Neuron (in vitro differentiated cells): ENCODE results near the gene TAF4B.
"Not testable (repeated sequence)": the region's sequence is repeated elsewhere in the genome, so short reads cannot be mapped to it uniquely, and the experiment has no call there.

Source experiments
- H2AFZ ChIP-seq: one replicate; pipeline ENCODE4 v1.6.1; 2013; ENCODE audit warnings: low read depth, mild to moderate bottlenecking, inconsistent platforms, low read length, moderate library complexity
- H3K27me3 ChIP-seq: one replicate; pipeline ENCODE4 v1.6.1; 2013; ENCODE audit warnings: low read length; ENCODE audit not compliant: insufficient read depth
- H3K36me3 ChIP-seq: one replicate; pipeline ENCODE4 v1.6.1; 2013; ENCODE audit warnings: low read length; ENCODE audit not compliant: insufficient read depth
- H3K4me1 ChIP-seq: one replicate; pipeline ENCODE4 v1.6.1; 2013; ENCODE audit warnings: low read length; ENCODE audit not compliant: insufficient read depth
- H3K4me3 ChIP-seq: 2 replicates; pipeline ENCODE4 v1.5.1; 2013; ENCODE audit warnings: mild to moderate bottlenecking, low read length, moderate library complexity
- H3K9me3 ChIP-seq: one replicate; pipeline ENCODE4 v1.6.1; 2013; ENCODE audit warnings: low read length

Gene TAF4B

DNA sequence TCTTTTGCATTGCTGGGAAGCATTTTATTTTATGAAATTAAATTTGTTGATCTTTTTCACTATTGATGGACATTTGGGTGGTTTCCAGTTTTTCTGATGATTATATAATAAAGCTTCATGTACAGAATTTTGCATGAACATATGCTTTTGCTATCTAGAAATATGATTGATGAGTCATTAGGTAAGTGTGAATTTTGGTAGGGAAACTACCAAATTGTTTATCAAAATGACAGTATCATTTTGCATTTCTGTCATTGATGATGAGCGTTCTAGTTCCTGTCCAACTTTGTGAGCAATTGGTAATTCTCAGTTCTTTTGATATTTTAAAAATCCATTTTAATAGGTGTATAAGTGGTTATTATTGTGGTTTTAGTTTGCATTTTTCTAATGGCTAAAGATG lies 67.7 kb downstream of the TAF4B start:
- Histone ChIP-seq H2AFZ (no peak overlapping the region), H3K36me3 (no peaks in the 10 kb centered on the region), H3K27me3 (no peaks in the 10 kb centered on the region), H3K4me3 (no peak overlapping the region), H3K4me1 (no peaks in the 10 kb centered on the region), H3K9me3 (peaks cover 3% of the 10 kb centered on the region)

DNA sequence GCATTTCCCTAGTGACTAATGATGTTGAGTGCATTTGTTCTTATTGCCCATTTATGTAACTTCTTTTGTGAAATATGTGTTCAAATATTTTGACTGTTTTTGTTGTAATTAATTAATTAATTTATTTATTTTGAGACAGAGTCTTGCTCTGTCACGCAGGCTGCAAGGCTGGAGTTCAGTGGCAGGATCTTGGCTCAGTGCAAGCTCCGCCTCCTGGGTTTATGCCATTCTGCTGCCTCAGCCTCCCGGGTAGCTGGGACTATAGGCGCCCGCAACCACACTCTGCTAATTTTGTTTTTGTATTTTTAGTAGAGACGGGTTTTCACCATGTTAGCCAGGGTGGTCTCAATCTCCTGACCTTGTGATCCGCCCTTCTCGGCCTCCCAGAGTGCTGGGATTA lies 71.9 kb downstream of the TAF4B start:
- no peak overlapping the region for H3K4me3 ChIP-seq

DNA sequence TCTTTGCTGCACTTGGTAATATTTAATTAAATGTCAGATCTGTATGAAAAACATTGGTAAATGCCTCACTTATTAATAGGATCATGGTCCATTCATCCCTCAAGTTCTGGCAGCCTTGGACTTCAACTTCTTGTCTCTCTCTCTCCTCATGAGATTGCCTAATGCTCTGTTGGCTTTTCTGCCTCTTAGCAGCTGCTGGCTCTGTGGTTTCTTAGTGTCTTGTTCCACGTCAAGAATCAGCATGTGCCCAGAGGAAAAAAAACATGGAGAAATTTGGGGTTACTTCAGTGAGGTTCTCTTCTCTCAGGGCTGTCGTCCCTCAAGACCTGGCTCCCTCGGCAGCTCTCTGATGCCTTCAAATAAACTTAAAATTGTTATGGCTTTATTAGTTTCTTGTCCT lies 75.4 kb downstream of the TAF4B start:
- no peaks in the 10 kb centered on the region for H3K4me1 ChIP-seq
- no peaks in the 10 kb centered on the region for H3K27me3 ChIP-seq
- no peak overlapping the region for H2AFZ ChIP-seq
- no peak overlapping the region for H3K4me3 ChIP-seq
- H3K9me3 ChIP-seq = peaks cover 3% of the 10 kb centered on the region
- no peaks in the 10 kb centered on the region for H3K36me3 ChIP-seq

More for the DNA sequence above, 71.9 kb downstream of the TAF4B start:
- no peaks in the 10 kb centered on the region for H3K4me1 ChIP-seq
- no peak overlapping the region for H2AFZ ChIP-seq
- H3K9me3 ChIP-seq = peaks cover 3% of the 10 kb centered on the region
- no peaks in the 10 kb centered on the region for H3K27me3 ChIP-seq
- no peaks in the 10 kb centered on the region for H3K36me3 ChIP-seq

DNA sequence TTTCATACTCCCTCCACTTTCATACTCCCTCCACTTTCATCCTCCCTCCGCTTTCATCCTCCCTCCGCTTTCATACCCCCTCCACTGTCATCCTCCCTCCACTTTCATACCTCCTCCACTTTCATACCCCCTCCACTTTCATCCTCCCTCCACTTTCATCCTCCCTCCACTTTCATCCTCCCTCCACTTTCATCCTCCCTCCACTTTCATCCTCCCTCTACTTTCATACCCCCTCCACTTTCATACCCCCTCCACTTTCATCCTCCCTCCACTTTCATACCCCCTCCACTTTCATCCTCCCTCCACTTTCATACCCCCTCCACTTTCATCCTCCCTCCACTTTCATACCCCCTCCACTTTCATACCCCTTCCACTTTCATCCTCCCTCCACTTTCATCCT lies 77.0 kb downstream of the TAF4B start:
- not testable (repeated sequence) for H3K27me3 ChIP-seq, H3K4me3 ChIP-seq, H2AFZ ChIP-seq

DNA sequence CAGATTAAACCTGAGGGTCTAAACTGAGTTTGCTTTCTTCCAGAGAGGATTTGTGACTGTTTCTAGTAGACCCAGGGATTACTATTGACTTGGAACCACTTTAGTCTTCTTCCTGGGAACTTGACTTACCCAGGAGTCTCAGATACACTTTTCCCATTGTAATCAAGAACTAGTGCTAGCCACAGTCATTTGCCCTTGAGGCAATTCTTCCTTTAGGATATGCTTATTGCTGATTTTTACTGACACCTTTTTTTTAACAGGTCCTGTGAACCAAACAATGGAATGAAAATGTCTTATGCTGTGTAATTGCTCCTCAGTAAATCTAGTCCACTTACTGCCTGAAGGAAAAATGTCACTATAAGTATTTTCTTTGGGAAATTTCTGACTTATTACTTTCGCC lies 78.3 kb downstream of the TAF4B start:
- no peaks in the 10 kb centered on the region for H3K9me3 ChIP-seq
- no peaks in the 10 kb centered on the region for H3K4me1 ChIP-seq
- no peaks in the 10 kb centered on the region for H3K27me3 ChIP-seq
- no peaks in the 10 kb centered on the region for H3K36me3 ChIP-seq
- H2AFZ ChIP-seq = no peak overlapping the region
- H3K4me3 ChIP-seq = no peak overlapping the region

More for the DNA sequence above, 77.0 kb downstream of the TAF4B start:
- H3K4me1 ChIP-seq, H3K9me3 ChIP-seq, H3K36me3 ChIP-seq: not testable (repeated sequence)

DNA sequence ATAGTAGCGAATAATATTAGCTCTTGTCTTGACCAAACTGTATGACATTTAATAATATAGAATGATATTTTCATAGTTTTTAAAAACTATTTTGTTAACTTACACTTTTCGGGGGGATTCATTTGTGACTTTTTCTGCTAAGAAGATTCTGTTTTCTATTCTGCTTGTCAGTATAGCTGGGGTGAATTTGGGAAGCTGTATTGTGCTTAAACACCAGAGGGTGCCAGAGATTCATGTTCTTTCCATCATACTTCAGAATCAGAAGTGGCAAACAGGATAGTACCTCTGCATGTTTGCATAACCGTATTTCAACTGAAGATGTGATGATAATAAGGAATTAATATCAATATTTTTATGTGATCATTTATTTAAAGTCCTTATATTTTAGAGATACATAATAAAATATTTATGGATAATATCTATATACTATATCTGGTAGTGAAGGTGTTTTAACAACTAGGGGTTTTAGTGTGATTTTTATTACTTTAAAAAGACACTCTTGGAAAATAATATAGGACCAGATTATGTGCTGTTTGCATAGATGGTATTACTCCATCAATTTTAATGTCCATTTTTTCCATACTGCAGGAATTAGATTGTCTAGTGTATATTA lies 81.0 kb downstream of the TAF4B start:
- Histone ChIP-seq H3K9me3 (no peaks in the 10 kb centered on the region), H2AFZ (no peak overlapping the region), H3K27me3 (no peaks in the 10 kb centered on the region), H3K4me1 (peaks cover 3% of the 10 kb centered on the region), H3K36me3 (no peaks in the 10 kb centered on the region), H3K4me3 (no peak overlapping the region)

DNA sequence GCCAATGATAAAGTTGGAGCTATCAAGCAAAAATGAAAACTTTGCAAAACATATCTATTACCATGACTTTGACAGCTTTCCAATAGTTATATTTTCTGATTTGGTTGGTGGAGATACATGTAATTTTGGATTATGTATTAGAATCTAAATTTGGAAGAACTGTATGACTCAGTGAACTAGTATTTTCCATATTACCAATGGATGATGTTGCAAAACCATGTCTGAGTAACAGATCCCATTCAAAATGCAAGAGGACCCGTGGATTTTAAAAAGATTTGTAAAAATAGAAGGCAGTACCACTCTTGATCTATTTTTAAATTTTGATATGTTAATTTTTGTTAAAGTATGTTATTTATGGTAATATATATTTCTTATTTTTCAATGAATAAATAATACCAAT lies 83.0 kb downstream of the TAF4B start:
- Histone ChIP-seq H2AFZ (no peak overlapping the region), H3K9me3 (no peaks in the 10 kb centered on the region), H3K4me1 (peaks cover 11% of the 10 kb centered on the region), H3K4me3 (no peak overlapping the region), H3K36me3 (no peaks in the 10 kb centered on the region), H3K27me3 (no peaks in the 10 kb centered on the region)

DNA sequence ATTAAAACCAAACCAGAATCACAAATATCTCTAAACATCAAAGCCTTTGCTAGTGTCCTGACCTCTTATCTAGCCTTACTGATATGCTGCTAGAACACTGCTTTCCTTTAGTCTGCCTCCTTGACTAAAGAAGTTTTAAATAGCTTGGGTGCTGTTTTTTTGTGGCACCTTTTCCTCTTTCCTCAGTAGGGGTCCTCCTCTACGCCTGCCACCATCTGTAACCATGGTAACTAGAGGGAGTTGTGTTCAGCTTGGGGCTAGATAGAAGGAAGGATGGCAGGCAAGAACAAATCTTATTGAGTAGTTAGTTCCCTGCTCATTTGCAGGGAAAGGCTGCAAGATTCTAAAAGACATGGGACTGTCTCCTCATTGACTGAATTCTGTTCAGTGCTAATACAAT lies 86.0 kb downstream of the TAF4B start:
- H3K36me3 ChIP-seq = no peaks in the 10 kb centered on the region
- no peaks in the 10 kb centered on the region for H3K27me3 ChIP-seq
- no peak overlapping the region for H2AFZ ChIP-seq
- H3K9me3 ChIP-seq = no peaks in the 10 kb centered on the region
- peaks cover 11% of the 10 kb centered on the region for H3K4me1 ChIP-seq
- H3K4me3 ChIP-seq = no peak overlapping the region

DNA sequence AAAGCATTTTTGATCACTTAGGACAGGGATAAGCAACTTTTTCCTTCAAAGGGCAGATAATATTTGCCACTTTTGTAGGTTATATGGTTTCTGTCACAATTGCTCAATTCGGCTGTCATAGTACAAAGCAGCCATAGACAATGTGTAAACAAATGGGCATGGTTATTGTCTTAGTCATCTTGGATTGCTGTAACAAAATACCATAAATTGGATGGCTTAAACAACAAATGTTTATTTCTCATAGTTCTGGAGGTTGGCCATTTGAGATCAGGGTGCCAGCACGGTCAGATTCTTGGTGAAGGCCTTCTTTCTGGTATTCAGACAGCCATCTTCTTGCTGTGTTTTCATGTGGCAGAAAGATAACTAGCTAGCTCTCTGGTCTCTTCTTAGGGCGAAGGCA lies 91.2 kb downstream of the TAF4B start:
- H3K27me3 ChIP-seq = no peaks in the 10 kb centered on the region
- no peaks in the 10 kb centered on the region for H3K36me3 ChIP-seq
- H2AFZ ChIP-seq = no peak overlapping the region
- no peak overlapping the region for H3K4me3 ChIP-seq
- peaks cover 6% of the 10 kb centered on the region for H3K4me1 ChIP-seq
- H3K9me3 ChIP-seq = no peaks in the 10 kb centered on the region

DNA sequence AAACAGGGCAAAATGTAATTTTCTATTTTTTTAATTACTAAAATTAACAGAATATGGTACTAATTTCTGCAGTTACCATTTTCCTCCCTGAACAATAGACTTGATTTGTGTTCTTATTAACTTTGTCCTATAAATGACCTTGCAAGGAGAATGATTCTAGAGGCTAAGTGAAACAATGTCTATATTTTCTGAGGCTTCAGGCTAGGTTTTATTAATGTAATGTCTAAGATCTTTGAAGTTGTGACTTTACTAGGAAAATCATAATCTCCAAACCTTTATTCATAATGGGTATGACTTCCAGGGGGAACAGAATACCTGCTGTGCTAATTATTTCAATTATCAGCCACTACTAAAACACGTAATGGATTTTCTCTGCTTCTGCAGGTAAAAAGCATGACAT lies 94.4 kb downstream of the TAF4B start:
- Histone ChIP-seq H2AFZ (no peak overlapping the region), H3K9me3 (no peaks in the 10 kb centered on the region), H3K36me3 (no peaks in the 10 kb centered on the region), H3K27me3 (no peaks in the 10 kb centered on the region), H3K4me3 (no peak overlapping the region), H3K4me1 (no peaks in the 10 kb centered on the region)

DNA sequence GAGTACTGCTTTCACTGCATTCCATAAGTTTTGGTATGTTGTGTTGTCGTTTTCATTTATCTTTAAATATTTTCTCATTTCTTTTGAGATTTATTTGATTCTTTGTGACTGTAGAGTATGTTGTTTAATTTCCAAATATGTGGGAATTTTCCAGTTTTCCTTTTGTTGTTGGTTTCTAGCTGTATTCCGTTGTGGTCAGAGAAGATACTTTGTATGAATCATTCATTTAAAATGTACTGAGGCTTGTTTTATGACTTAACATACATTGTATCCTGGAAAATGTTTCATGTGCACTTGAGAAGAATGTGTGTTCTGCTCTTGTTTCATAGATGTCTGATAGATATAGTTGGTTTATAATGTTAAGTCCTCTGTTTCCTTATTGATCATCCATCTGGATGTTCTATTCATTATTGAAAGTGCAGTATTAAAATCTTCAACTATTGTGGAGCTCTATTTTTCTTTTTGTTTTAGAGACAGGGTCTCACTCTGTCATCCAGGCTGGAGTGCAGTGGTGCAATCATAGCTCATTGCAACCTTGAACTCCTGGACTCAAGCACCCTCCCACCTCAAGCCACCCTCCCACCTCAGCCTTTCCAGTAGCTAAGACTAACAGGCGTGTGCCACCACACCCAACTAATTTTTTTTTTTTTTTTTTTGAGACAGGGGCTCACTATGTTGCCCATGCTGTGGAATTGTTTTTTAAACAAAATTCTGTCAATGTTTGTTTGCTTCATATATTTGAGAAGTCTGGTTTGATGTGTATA lies 96.8 kb downstream of the TAF4B start:
- H3K9me3 ChIP-seq = no peaks in the 10 kb centered on the region
- H3K27me3 ChIP-seq = no peaks in the 10 kb centered on the region
- no peak overlapping the region for H3K4me3 ChIP-seq
- no peaks in the 10 kb centered on the region for H3K36me3 ChIP-seq
- no peaks in the 10 kb centered on the region for H3K4me1 ChIP-seq
- H2AFZ ChIP-seq = no peak overlapping the region

DNA sequence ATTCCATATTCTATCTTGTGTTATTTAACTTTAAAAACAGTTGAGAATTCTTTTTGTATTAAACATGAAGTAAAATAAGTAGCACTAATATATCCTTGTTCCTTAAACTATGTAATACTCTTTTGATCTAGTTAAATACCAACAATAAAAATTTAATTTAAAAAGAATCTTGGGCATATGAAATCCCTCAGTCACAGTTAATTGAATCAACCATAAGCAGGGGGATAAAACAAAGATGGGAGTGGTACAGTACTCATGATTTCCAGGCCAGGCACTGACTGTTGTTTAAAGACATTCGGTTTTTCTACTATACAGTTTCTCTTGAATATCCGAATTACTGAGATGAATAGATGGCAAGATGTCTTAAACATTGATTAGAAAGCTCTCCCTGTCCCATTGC lies 99.5 kb downstream of the TAF4B start:
- H3K27me3 ChIP-seq = no peaks in the 10 kb centered on the region
- H3K4me1 ChIP-seq = no peaks in the 10 kb centered on the region
- H2AFZ ChIP-seq = no peak overlapping the region
- no peaks in the 10 kb centered on the region for H3K36me3 ChIP-seq
- no peaks in the 10 kb centered on the region for H3K9me3 ChIP-seq
- no peak overlapping the region for H3K4me3 ChIP-seq

DNA sequence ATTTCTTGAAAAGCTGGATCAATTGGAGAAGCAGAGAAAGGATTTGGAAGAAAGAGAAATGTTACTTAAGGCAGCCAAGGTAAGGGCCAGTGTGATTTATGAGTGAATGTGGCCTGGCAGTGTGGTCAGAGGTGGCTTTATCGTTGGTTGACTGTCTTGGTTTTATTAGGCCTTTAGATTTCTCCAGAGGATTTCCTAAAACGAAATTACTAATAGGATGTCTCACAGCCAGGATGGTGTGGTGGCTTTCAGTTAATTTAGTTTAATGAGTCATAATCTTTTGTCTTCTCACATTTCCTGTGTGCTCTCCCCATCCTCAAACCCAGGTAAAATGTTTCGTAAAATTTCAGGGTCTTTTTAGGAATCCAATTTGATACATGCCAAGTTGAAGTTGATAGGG lies 100.8 kb downstream of the TAF4B start:
- H2AFZ ChIP-seq = no peak overlapping the region
- H3K27me3 ChIP-seq = no peaks in the 10 kb centered on the region
- H3K36me3 ChIP-seq = no peaks in the 10 kb centered on the region
- no peak overlapping the region for H3K4me3 ChIP-seq
- no peaks in the 10 kb centered on the region for H3K4me1 ChIP-seq
- no peaks in the 10 kb centered on the region for H3K9me3 ChIP-seq

DNA sequence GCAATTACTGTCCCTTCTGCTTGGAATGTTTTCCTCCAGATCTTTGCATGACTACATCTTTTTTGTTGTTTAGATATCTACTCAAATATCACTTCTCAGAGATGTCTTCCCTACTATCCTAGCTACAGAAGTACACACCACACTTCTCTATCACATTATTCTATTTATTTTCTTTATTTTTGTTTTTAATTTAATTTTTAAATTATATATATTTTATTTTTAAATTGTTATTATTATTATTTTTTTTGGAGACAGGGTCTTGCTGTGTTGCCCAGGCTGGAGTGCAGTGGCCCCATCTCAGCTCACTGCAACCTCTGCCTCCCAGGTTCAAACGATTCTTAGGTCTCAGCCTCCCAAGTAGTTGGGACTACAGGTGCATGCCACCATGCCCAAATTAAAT lies 106.7 kb downstream of the TAF4B start:
- Histone ChIP-seq H3K4me1 (peaks cover 17% of the 10 kb centered on the region), H3K9me3 (no peaks in the 10 kb centered on the region)

More for the DNA sequence above, 106.7 kb downstream of the TAF4B start:
- H3K4me3 ChIP-seq = no peak overlapping the region
- H3K27me3 ChIP-seq = no peaks in the 10 kb centered on the region
- H3K36me3 ChIP-seq = no peaks in the 10 kb centered on the region
- H2AFZ ChIP-seq = no peak overlapping the region
